H1 (cell line): ENCODE data around the gene EDEM2. TPM values are rescaled to one million over a fixed set of nuclear protein-coding genes. Genes with fewer than 3 reads are reported as not detected.

Experiments
- CTCF ChIA-PET: fragments of 300-600 bp; sonication (Branson Sonifier 250); formaldehyde crosslinking; loops from one replicate; lab custom pipeline; 2021; ENCODE audit not compliant: partially characterized antibody; lab: Charles Lee
- POLR2A ChIA-PET: fragments of 300-600 bp; sonication (Branson Sonifier 250); formaldehyde crosslinking; loops from one replicate; lab custom pipeline; 2021; ENCODE audit warnings: inconsistent platforms; ENCODE audit not compliant: partially characterized antibody; lab: Charles Lee
- DNase-seq, 2 experiments: peaks; one replicate each; pipeline versions ENCODE4 v3.0.0 to v3.0.0-alpha.2; 2010 to 2022; ENCODE audit warnings: low spot score in 2 of 2, low read depth in 1 of 2, mixed read lengths in 1 of 2
- FAIRE-seq: peaks from 2 replicates; lab custom pipeline; 2011; peaks lifted over from hg19 to GRCh38; lab: Jason Lieb, UNC
- H2AFZ ChIP-seq: 2 replicates; pipeline ENCODE4 v1.8.1; 2012; ENCODE audit warnings: low read length, inconsistent platforms
- H2AK5ac ChIP-seq: 2 replicates; pipeline ENCODE4 v1.6.1; 2013; ENCODE audit warnings: low read depth, low read length
- H2BK120ac ChIP-seq: replicated peaks from 2 replicates; pipeline ENCODE3; 2013; ENCODE audit warnings: low read depth, low read length, inconsistent platforms
- H2BK12ac ChIP-seq: 2 replicates; pipeline ENCODE4 v1.6.1; 2013; ENCODE audit warnings: low read depth, low read length
- H2BK15ac ChIP-seq: 2 replicates; pipeline ENCODE4 v1.6.1; 2013; ENCODE audit warnings: low read length
- H2BK20ac ChIP-seq: 2 replicates; pipeline ENCODE4 v1.6.1; 2013; ENCODE audit warnings: low read length
- H2BK5ac ChIP-seq: 2 replicates; pipeline ENCODE4 v1.6.1; 2013; ENCODE audit warnings: low read depth, low read length
- H3K14ac ChIP-seq: 2 replicates; pipeline ENCODE4 v1.6.1; 2013; ENCODE audit warnings: inconsistent platforms; ENCODE audit not compliant: insufficient read length
- H3K18ac ChIP-seq: 2 replicates; pipeline ENCODE4 v1.6.1; 2013; ENCODE audit warnings: low read length; ENCODE audit errors: extremely low read depth
- H3K23ac ChIP-seq: 2 replicates; pipeline ENCODE4 v1.6.1; 2013; ENCODE audit warnings: inconsistent platforms; ENCODE audit not compliant: insufficient read length
- H3K23me2 ChIP-seq: 2 replicates; pipeline ENCODE4 v1.6.1; 2013; ENCODE audit warnings: low read depth, low read length
- H3K27ac ChIP-seq: 2 replicates; pipeline ENCODE4 v1.6.1; 2011; ENCODE audit warnings: low read depth, low read length, inconsistent platforms
- H3K27me3 ChIP-seq, 4 experiments: replicated peaks in 1 of 4; 1 replicate in 1 of 4; 2 replicates in 3 of 4; pipeline versions ENCODE4 v1.6.1 to v1.8.1; 2011 to 2013; ENCODE audit warnings: low read length in 3 of 4, mild to moderate bottlenecking in 3 of 4, inconsistent platforms in 2 of 4, mixed read lengths in 2 of 4, moderate library complexity in 1 of 4; ENCODE audit not compliant: control insufficient read depth in 3 of 4, insufficient read depth in 3 of 4; ENCODE audit errors: extremely low read depth in 1 of 4
- H3K36me3 ChIP-seq, 4 experiments: 2 replicates each; pipeline versions ENCODE4 v1.6.1 to v1.8.1; 2011 to 2013; ENCODE audit warnings: mild to moderate bottlenecking in 4 of 4, low read length in 3 of 4, moderate library complexity in 2 of 4, control low read depth in 1 of 4, inconsistent platforms in 1 of 4; ENCODE audit not compliant: insufficient read depth in 4 of 4, control insufficient read depth in 2 of 4
- H3K4ac ChIP-seq: replicated peaks from 2 replicates; pipeline ENCODE3; 2013; ENCODE audit warnings: low read length, low read depth, mixed read lengths, inconsistent platforms; ENCODE audit not compliant: insufficient read length
- H3K4me1 ChIP-seq, 4 experiments: replicated peaks in 1 of 4; 1 replicate in 1 of 4; 2 replicates in 3 of 4; pipeline versions ENCODE4 v1.6.1 to v1.8.1; 2011 to 2013; ENCODE audit warnings: low read length in 3 of 4, inconsistent platforms in 2 of 4, mixed read lengths in 1 of 4; ENCODE audit not compliant: insufficient read depth in 4 of 4, control insufficient read depth in 3 of 4
- H3K4me2 ChIP-seq, 2 experiments: 2 replicates each; pipeline versions ENCODE4 v1.6.1 to v1.8.1; 2011 to 2013; ENCODE audit warnings: low read depth in 2 of 2, low read length in 2 of 2, control low read depth in 1 of 2, inconsistent platforms in 1 of 2, mild to moderate bottlenecking in 1 of 2; ENCODE audit not compliant: insufficient read depth in 1 of 2
- H3K4me3 ChIP-seq, 4 experiments: fragments of 200-600, 300-600 bp in 1 of 4; sonication (generic), shearing (Covaris generic), sonication (Bioruptor Twin) in 1 of 4; 2 replicates each; pipeline versions ENCODE4 v1.5.1 to v1.8.1; 2011 to 2016; ENCODE audit warnings: low read length in 4 of 4, low read depth in 3 of 4, control low read depth in 2 of 4, inconsistent platforms in 2 of 4, mild to moderate bottlenecking in 2 of 4, mixed read lengths in 1 of 4, moderate library complexity in 1 of 4; ENCODE audit not compliant: insufficient read depth in 2 of 4; ENCODE audit errors: extremely low read depth in 1 of 4
- H3K56ac ChIP-seq: replicated peaks from 2 replicates; pipeline ENCODE3; 2013; ENCODE audit warnings: low read depth, mild to moderate bottlenecking, mixed read lengths, low read length, inconsistent platforms; ENCODE audit not compliant: insufficient read length
- H3K79me1 ChIP-seq: 2 replicates; pipeline ENCODE4 v1.6.1; 2013; ENCODE audit warnings: low read depth, low read length, control low read depth
- H3K79me2 ChIP-seq, 2 experiments: 2 replicates each; pipeline versions ENCODE4 v1.6.1 to v1.8.1; 2012 to 2013; ENCODE audit warnings: low read length in 2 of 2, mild to moderate bottlenecking in 2 of 2, inconsistent platforms in 1 of 2; ENCODE audit not compliant: insufficient read depth in 2 of 2, control insufficient read depth in 1 of 2
- H3K9ac ChIP-seq, 4 experiments: replicated peaks in 1 of 4; 1 replicate in 1 of 4; 2 replicates in 3 of 4; pipeline versions ENCODE4 v1.6.1 to v1.8.1; 2011 to 2013; ENCODE audit warnings: low read depth in 3 of 4, low read length in 3 of 4, control low read depth in 2 of 4, mild to moderate bottlenecking in 2 of 4, moderate library complexity in 2 of 4, inconsistent platforms in 1 of 4; ENCODE audit errors: extremely low read depth in 1 of 4
- H3K9me3 ChIP-seq, 2 experiments: 2 replicates each; pipeline versions ENCODE4 v1.6.1 to v1.8.1; 2012 to 2013; ENCODE audit warnings: mild to moderate bottlenecking in 2 of 2, moderate library complexity in 2 of 2, control low read depth in 1 of 2, inconsistent platforms in 1 of 2, low read depth in 1 of 2, low read length in 1 of 2, mixed read lengths in 1 of 2; ENCODE audit not compliant: insufficient read depth in 2 of 2
- H4K20me1 ChIP-seq, 2 experiments: replicated peaks in 1 of 2; 2 replicates each; pipeline versions ENCODE3 to v1.8.1; 2011 to 2013; ENCODE audit warnings: inconsistent platforms in 2 of 2, low read length in 2 of 2, mild to moderate bottlenecking in 1 of 2; ENCODE audit not compliant: insufficient read depth in 2 of 2, control insufficient read depth in 1 of 2
- H4K5ac ChIP-seq: 2 replicates; pipeline ENCODE4 v1.6.1; 2013; ENCODE audit warnings: low read length, low read depth, mixed read lengths, inconsistent platforms; ENCODE audit not compliant: insufficient read length
- H4K8ac ChIP-seq: 2 replicates; pipeline ENCODE4 v1.8.0; 2013; ENCODE audit warnings: mild to moderate bottlenecking, moderate library complexity, low read length, inconsistent platforms; ENCODE audit not compliant: insufficient read depth; ENCODE audit errors: extremely low read depth
- H4K91ac ChIP-seq: replicated peaks from 2 replicates; pipeline ENCODE3; 2013; ENCODE audit warnings: low read length, mixed read lengths, inconsistent platforms; ENCODE audit not compliant: insufficient read length
- ASH2L ChIP-seq: fragments of 200-600, 300-600 bp; sonication (generic); IDR thresholded peaks from one replicate; pipeline ENCODE4 v1.7.1; 2017; ENCODE audit warnings: low read length
- BRCA1 ChIP-seq: IDR thresholded peaks from 2 replicates; pipeline ENCODE4 v1.6.1; 2012; ENCODE audit warnings: low read depth, low read length, improper control_type of control experiment
- CBX5 ChIP-seq: fragments of 300-800, 300-1000 bp; sonication (generic); IDR thresholded peaks from 2 replicates; pipeline ENCODE4 v1.7.1; 2016; ENCODE audit warnings: antibody characterized with exemption, low read length, low read depth
- CBX8 ChIP-seq: fragments of 300-800, 300-1000 bp; sonication (generic); IDR thresholded peaks from 2 replicates; pipeline ENCODE4 v1.7.1; 2016; ENCODE audit warnings: low read depth, low read length, borderline replicate concordance
- GABPA ChIP-seq: IDR thresholded peaks from 2 replicates; pipeline ENCODE4 v1.6.1; 2011; ENCODE audit warnings: mild to moderate bottlenecking, low read length, moderate library complexity, borderline replicate concordance; ENCODE audit not compliant: insufficient read depth
- JUN ChIP-seq: IDR thresholded peaks from 2 replicates; pipeline ENCODE4 v1.6.1; 2011; ENCODE audit warnings: low read depth, mild to moderate bottlenecking, improper control_type of control experiment, low read length
- POU5F1 ChIP-seq: IDR thresholded peaks from 2 replicates; pipeline ENCODE4 v1.6.1; 2011; ENCODE audit warnings: low read depth, mild to moderate bottlenecking, low read length, moderate library complexity
- SIX5 ChIP-seq: IDR thresholded peaks from 2 replicates; pipeline ENCODE4 v1.6.1; 2011; ENCODE audit warnings: mild to moderate bottlenecking, low read depth, low read length
- SP2 ChIP-seq: IDR thresholded peaks from 2 replicates; pipeline ENCODE4 v1.6.1; 2012; ENCODE audit warnings: mild to moderate bottlenecking, low read length, inconsistent platforms
- SUZ12 ChIP-seq: fragments of 200-600 bp; sonication (generic); IDR thresholded peaks from 2 replicates; pipeline ENCODE4 v1.6.1; 2012; ENCODE audit warnings: mild to moderate bottlenecking, inconsistent platforms, low read length, moderate library complexity, mixed read lengths
- TAF7 ChIP-seq: optimal IDR thresholded peaks from 2 replicates; pipeline ENCODE3; 2011; ENCODE audit warnings: low read depth, mild to moderate bottlenecking, inconsistent platforms, low read length, moderate library complexity, borderline replicate concordance
- TBP ChIP-seq: IDR thresholded peaks from 2 replicates; pipeline ENCODE4 v1.6.1; 2011; ENCODE audit warnings: low read depth, low read length, improper control_type of control experiment
- YY1 ChIP-seq: IDR thresholded peaks from 2 replicates; pipeline ENCODE4 v1.6.1; 2011; ENCODE audit warnings: low read depth, mild to moderate bottlenecking, low read length
- WGBS, 2 experiments: shearing (Covaris generic) in 1 of 2; methylation state at CpG; one replicate each; pipeline versions ENCODE4 v1.1.6 to v1.1.7; 2013 to 2015; ENCODE audit warnings: low lambda C conversion rate in 2 of 2, mixed read lengths in 2 of 2, inconsistent platforms in 1 of 2, low coverage in 1 of 2, missing lambda C conversion rate in 1 of 2; ENCODE audit not compliant: insufficient replicate concordance in 2 of 2, insufficient coverage in 1 of 2, insufficient read length in 1 of 2; ENCODE audit errors: extremely low coverage in 1 of 2, missing lambda C conversion rate in 1 of 2; 5-methylcytosine and 5-hydroxymethylcytosine counted together
- polyA plus RNA-seq, 7 experiments: library from polyadenylated mRNA; depleted of rRNA in 3 of 7; stranded (reverse) in 5 of 7; unstranded in 2 of 7; fragments of >200 nt in 5 of 7; fragments of 200-250 nt in 2 of 7; gene quantifications; 1 replicate in 5 of 7; 2 replicates in 1 of 7; 4 replicates in 1 of 7; pipeline versions ENCODE4 v1.2.1 to v1.2.3, GENCODE V29; 2011 to 2013; ENCODE audit warnings: missing spikeins in 2 of 7, mixed read lengths in 2 of 7
- total RNA-seq: library from RNA; stranded (reverse); fragmentation: NEBNext Ultra II Directional; extraction: Animal tissue kit (Norgen Biotek cat#: 25700); gene quantifications from 2 replicates; pipeline ENCODE4 v1.2.1, GENCODE V29; 2021
- TF ChIP-seq, protein P1 (sequence below): IDR thresholded peaks from 2 replicates; pipeline ENCODE4 v1.6.1; 2012; ENCODE audit warnings: low read length, inconsistent platforms

Gene EDEM2
- total and polyA plus RNA-seq, 2 of the 8 experiments (the other 6 are each of a cell fraction or from before 2014, with no cell fraction given) = 15.2 to 19.6 TPM

DNA sequence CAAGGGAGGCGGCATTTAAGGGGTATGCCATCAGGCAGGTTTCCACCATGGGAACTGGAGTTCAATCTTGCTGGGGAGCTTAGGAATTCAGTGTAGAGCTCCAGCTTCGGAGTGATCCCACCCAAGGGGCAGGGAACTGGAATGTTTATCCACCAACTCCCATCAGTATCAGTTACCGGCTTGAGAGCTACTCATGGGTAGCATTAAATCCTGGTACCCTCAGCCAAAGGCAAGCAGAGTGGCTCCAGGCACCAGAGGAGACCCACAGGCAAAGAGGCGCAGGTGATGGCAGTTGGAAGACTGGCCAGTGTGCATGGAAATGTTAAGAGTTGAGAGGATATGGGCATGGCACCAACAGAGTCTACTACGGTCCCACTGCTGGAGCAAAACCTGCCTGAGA is 14.1 kb downstream of the EDEM2 start:
- DNase-seq = no peak
- Histone ChIP-seq H2AFZ (no peak overlapping the region), H3K4me3 (no peak overlapping the region), H2BK20ac (no peak overlapping the region), H3K23me2 (no peaks in the 10 kb centered on the region), H3K23ac (no peak overlapping the region), H3K56ac (no peak overlapping the region), H3K9me3 (no peaks in the 10 kb centered on the region), H2BK15ac (no peak overlapping the region), H3K4me2 (no peak overlapping the region), H3K27ac (no peak overlapping the region), H4K20me1 (peaks cover 0 to 2% of the 10 kb centered on the region in 2 experiments), H3K36me3 (peaks cover 9 to 63% (median 30%) of the 10 kb centered on the region in 4 experiments; a peak in 7 of 8 replicates), H4K91ac (no peak overlapping the region), H3K4ac (no peak overlapping the region), H2BK5ac (no peak overlapping the region), H3K18ac (no peak overlapping the region), H2BK12ac (no peak overlapping the region), H3K14ac (no peak overlapping the region), H3K4me1 (no peaks in the 10 kb centered on the region), H3K27me3 (no peaks in the 10 kb centered on the region), H2BK120ac (no peak overlapping the region), H2AK5ac (no peak overlapping the region), H4K8ac (no peak overlapping the region), H3K9ac (no peak overlapping the region), H4K5ac (no peak overlapping the region), H3K79me1 (no peaks in the 10 kb centered on the region), H3K79me2 (no peaks in the 10 kb centered on the region)
- no peak for FAIRE-seq
- ChIA-PET CTCF (interaction anchor here (0.8 to 1.7 kb wide), 4 partner anchors 12 to 196 kb away, joined by 3 to 5 read pairs (median 3); no protein-coding TSS in a partner anchor), POLR2A (interaction anchor here (2.2 kb wide), 1 partner anchor 17 kb away, joined by 5 read pairs; no protein-coding TSS in a partner anchor)
- WGBS, 2 experiments = 93% methylated on average over 5 of the region's 5 CpGs; no CpG with 5 or more reads in 1 of the 2 experiments
- no peak for TF ChIP-seq POU5F1
- no peak for TF ChIP-seq BRCA1
- TF ChIP-seq SIX5 = no peak
- TF ChIP-seq TBP = no peak
- TF ChIP-seq SP2 = no peak
- no peak for TF ChIP-seq CBX5
- no peak for TF ChIP-seq JUN
- TF ChIP-seq, protein P1, sequence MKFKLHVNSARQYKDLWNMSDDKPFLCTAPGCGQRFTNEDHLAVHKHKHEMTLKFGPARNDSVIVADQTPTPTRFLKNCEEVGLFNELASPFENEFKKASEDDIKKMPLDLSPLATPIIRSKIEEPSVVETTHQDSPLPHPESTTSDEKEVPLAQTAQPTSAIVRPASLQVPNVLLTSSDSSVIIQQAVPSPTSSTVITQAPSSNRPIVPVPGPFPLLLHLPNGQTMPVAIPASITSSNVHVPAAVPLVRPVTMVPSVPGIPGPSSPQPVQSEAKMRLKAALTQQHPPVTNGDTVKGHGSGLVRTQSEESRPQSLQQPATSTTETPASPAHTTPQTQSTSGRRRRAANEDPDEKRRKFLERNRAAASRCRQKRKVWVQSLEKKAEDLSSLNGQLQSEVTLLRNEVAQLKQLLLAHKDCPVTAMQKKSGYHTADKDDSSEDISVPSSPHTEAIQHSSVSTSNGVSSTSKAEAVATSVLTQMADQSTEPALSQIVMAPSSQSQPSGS = no peak
- no peak for TF ChIP-seq SUZ12
- no peak for TF ChIP-seq ASH2L
- TF ChIP-seq GABPA = no peak
- TF ChIP-seq YY1 = no peak
- TF ChIP-seq CBX8 = no peak
- no peak for TF ChIP-seq TAF7
